HG03196 (cell line): ENCODE measurements around the gene ABITRAM.
A peak's percentile ranks its signal among the peaks of the same experiment; 100 is the strongest.
"Not testable (repeated sequence)": the region's sequence is repeated elsewhere in the genome, so short reads cannot be mapped to it uniquely, and the experiment has no call there.

Source experiments
- ATAC-seq: cut with Tn5 transposase; IDR thresholded peaks from one replicate; pipeline ENCODE4 v1.9.1; 2021; ENCODE audit not compliant: unreplicated experiment

The ABITRAM gene

DNA sequence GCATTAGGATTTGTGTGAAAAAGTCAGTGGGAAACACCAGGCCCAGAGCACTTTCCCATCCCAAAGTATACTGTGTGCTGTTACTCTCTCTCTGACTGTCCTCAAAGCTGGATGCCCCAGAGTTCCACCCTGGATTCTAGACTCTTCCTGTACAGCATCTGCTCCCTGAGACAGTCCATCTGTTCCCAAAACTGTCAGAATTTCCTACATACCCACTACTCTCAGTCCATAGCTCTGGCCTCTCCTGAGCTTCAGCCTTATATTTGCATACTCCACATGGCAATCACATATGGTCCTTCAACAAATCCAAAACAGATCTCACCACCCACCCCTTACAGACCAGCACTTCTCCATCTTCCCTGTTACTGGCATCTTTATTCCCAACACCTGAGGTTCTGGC lies 9.7 kb upstream of the ABITRAM start:
- no peak for ATAC-seq

DNA sequence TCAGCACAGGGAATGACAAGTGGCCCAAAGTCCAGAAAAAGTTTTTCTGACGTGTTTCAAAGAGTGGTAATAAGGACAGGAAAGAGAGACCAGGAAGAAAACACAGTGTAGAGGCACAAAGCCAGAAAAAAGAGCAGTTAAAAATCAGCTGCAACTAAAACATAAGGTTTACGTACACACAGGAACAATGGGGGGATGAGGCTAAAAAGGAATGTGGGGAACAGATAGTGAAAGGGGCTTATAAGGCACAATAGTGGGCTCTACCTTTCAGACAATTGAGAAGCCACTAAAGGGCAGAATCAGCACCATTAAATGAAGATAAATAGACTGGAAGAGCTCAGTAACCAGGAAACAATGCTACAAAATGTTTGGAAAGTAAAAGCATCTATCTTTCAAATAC lies 5.8 kb upstream of the ABITRAM start:
- ATAC-seq = no peak

DNA sequence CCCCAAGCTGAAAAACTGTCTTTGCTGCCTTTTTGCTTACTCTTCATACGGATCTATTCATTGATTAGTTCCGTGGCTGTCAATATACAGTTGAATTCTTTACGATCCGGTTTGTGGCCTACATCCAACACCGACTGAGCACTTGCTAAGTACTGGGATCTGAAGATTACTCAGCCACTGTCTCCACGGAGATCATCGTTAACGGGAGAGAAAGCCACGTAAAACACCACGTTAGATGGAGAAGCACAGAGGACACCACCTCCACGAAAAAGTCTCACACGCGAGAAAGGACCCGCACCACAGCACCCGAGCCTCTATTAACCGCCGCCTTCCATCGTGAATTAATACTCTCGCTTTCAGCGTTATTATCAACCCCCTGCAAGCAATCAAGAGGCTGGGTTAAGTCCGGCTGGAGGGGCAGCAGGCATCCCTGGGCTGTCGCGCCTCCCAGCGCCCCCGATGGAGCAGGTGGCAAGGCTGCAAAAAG lies 926 bp upstream of the ABITRAM start:
- ATAC-seq = no peak

DNA sequence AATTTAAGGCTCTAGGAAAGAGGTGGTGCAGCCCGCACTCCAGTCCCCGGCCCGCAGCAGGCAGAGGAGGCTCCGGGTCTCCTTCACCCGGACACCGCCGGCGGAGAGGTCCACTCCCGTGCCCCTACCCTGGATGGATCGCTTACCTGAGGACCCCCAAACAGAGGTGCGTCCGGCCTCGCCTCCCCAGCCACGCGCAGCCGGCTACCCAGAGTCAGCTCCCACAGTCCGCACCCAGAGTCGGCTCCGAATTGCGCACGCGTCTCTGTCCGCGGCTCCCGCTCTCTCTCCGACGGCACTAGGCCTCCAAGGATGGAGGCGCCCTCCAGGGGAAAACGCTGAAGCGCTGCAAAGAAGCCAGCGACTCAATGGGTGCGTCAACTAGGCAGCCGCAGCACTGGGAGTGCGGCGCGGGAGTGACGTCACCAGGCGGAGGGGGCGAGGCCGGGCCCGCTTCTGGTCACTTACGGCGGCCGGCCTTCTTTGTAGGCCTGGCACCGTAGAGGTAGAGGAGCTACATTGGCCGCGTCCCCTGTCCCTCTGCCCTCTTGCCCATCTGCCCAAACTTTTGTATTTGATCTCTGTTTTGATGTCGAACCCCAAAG lies 380 bp upstream of the ABITRAM start, which contains the start of gene ELP1:
Gene ELP1 (minus strand): TSS at position 407 of the 605 bp plus-strand sequence. CDS start 2,978 bp downstream, outside the sequence.
- peak; percentile 85 for ATAC-seq

DNA sequence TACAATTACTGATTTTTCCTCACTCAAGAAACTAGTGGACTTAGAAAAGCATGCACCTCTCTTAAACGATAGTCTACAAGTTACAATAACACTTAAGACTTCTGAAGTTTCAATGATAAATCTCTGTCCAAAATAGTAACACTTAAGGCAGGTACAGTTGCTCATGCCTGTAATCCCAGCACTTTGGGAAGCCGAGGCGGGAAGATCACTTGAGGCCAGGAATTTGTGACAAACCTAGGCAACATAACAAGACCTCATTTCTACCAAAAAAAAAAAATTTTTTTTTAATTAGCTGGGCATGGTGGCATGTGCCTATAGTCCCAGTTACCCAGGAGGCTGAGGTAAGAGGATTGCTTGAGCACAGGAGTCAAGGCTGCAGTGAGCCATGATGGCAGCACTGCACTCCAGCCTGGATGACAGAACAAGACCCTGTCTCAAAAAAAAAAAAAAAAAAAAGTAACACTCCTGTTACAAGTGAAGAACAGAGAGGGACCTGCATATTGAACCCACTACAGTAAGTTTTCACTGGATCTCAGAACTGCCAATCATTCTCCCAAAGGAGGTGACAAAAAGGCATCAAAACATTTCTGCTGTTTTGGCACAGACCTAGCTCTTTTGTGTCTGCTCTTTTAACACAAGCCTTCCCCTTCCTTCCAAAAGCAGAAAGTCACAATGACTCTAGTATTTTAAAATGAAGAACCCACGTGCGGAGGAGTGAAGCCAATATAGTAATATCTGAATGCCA lies 3.5 kb downstream of the ABITRAM start:
- no peak for ATAC-seq

DNA sequence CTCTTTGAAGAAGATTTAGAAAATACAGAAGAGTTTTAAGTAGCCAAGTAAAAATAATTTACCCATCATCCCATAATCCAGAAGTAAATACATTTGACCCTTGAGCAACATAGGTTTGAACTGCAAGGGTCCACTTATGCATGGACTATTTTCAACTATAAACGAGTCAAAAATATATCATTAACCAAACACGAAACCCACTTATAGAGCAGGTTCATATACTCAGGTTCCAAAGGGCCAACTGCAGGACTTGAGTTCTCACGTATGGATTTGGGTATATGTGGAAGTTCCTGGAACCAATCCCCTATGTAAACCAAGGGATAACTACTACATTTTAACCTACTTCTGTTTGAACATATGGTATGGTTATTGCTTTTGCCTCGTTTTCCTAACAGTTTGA lies 5.8 kb downstream of the ABITRAM start:
- ATAC-seq = no peak

DNA sequence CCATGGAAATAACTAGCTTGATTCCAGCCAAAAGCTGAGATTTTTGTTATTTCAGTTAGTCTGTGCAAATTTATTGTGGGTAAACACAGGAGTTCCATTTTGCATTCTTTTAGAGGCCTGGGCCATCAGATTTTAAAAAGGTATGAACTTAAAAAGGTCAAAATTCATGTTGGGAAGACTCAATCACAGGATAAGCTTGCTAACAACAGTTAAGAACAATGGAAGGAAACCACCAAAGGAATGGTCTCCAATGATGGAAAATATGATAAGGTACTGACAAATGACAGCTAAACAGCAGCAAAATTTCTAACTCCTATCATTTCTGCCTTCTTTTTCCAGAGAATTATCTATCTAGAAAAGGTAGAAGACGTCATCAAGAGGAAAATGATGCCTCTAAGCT lies 16.0 kb downstream of the ABITRAM start:
- ATAC-seq = no peak

DNA sequence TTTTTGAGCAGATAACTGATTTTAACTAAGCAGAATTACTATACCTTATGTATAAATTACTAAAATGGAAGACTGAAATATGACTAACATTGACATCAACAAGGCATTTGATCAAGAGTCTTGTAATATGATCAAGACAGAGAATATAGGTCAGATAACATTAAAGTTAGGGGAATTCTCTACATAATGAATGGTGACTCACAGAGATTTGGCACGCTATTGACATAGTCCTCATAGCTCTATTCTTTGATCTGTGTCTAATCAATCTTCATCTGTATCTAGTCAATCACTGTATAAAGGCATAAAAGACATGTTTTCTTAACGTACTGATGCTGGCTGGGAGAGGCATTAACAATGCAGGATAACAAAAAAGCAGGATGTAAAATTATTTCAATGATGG lies 17.4 kb downstream of the ABITRAM start:
- no peak for ATAC-seq

DNA sequence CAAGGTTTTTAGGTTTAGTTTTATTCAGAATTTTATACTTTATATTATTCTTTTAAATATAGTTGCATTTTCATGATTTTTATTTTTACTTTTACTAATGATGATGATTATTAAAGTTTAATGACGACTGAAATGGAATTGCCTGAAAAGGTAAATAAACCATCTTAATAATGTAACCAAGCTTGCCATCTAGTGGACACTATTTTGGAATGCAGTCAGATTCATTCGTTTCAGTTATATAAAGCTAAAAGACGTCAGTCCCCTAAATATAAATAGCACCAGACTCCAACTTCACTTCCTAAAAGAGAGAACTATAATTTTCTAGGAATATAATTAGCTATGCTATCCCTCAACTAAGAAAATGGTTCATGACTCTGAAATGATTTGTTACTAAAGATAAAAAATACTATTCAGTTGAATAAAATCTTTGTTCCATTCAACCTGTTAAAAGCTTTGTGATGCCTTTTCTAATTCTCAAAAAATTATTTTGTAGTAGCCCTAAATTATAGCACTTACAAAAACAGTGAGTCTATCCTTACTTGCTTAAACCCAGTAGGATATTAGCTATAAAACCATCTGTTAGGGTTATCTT lies 19.9 kb downstream of the ABITRAM start:
- peak; percentile 58 for ATAC-seq

DNA sequence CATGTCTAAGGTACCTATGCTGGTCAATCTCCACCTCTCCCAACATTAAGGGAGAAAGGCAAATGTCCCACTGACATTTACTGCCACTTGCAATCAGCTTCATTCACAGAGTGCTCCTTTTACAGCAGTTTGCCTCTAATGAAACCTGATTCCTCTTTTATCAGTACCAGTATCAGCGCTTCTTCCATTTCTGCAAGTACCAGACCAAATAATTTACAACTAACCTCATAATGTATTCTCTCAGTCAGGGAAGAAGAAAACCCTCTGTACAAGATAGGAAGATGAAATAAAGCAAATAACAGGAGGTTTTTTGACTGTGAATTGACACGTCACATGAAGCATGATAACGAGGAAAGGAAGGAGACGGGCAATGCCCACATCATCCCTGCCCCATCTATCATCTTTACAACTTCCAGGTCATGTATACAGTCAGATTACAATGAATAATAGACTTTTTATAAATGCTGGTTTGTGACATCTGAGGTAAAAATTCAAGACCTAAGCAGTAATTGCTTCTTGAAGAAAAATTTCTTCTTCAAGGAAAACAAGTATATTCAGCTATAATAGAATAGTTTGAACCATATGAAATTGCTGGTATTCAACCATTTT lies 21.9 kb downstream of the ABITRAM start:
- ATAC-seq = no peak

DNA sequence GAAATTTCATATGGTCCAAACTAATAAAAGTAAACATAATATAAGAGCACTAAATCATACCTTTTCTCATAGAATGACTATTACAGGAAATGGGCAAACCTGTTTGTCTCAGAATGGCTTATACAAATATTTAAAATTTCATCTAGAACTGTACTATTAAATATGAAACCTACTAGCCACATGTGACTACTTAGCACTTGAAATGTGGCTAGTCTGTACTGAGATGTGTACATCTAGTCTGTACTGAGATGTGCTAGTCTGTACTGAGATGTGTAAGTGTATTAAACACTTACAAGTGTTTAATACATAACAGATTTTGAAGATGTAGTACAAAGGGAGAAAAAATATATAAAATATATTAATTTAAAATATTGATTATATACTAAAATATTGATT lies 22.4 kb downstream of the ABITRAM start:
- no peak for ATAC-seq

DNA sequence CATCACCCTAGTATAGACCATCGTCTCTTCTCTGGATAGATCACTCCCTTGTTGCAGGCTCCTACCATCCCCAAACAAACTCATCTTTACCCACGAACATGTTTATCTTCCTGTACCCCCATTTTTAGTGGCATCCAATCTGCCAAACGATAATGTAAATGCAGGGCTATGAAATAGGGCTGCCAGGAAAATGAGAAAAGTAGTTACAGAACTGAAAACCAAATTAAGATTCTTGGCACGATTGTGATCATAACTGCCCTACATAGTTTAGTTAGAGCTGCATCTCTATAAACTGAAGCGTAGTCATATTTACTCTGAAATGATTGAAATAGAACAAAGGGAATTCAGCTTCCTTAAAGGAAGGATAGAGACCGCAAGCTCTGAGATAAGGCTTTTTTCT lies 26.1 kb downstream of the ABITRAM start:
- no peak for ATAC-seq

DNA sequence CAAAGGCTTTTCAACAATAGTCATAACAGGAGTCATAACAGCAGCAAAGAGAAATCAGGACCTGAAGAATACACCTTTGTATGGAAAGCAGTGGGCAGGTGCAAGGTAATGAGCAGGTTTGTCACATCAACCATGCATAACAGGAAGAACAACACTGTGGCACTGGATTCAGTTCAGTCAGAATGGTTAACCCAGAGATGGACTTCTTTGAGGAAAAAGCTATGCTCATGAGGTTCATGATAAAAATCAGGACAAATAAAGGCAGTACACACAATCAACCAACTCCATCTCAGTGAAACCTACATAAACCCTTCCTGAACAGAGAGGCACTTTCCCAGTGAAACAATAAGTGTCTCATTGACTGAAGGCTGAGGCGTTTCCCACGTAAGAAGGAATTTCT lies 27.0 kb downstream of the ABITRAM start:
- no peak for ATAC-seq

DNA sequence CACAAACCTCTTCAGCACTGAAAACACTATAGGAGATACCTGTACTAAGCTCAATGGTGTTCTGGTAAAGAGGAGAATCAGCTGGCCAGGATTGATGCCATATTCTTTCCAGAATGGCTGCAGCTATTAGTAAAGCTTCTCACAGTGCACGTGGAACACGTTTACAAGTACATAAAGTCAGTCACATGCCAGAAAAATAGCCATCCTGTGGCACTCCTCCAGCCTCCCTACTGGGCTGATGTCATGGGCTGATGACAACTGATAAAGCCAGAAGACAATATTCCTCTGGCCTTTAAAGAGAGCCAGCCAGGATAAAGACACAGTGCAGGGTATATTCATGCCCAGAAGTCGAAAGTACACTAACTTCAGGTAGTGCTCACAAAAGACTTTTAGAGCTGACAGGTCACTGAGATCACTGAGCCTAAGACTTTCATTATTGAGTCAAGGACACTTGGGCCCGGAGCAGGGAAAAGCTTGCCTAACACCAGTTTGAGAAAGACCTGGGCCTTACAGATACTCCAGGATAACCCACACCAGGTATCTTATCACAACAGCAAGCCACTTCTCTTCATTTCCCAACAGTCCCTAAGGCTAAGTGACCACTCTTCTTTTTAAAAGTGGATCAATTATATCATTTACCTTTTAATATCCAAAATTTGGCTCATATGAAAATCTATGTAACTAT lies 29.4 kb downstream of the ABITRAM start:
- no peak for ATAC-seq

DNA sequence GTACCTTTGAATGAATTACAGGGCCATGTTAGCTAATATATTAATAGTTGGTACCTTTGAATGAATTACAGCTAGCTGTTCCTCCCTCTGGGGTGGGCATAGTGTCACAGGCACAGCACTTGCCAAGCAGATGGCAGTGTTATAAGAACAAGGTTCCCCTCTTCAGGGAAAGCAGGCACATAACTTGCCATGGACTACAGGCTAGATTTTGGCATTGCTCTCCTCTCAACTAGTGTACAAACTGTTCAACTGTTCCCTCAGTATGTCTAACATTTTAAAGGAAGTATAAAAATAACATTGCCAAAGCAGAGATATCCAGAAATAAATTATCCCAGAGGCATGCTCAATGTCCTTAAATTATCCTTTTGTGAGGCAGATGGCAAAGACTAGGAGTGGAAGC lies 33.7 kb downstream of the ABITRAM start:
- ATAC-seq = no peak

DNA sequence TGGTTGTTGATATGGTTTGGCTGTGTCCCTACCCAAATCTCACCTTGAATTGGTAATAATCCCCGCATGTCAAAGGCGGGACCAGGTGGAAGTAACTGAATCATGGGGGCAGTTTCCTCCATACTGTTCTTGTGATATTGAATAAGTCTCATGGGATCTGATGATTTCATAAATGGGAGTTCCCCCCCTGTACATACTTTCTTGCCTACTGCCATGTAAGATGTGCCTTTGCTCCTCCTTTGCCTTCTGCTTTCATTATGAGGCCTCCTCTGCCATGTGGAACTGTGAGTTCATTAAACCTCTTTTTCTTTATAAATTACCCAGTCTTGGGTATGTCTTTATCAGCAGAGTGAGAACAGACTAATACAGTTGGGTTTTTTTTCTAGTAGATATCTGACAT lies 37.2 kb downstream of the ABITRAM start:
- ATAC-seq = not testable (repeated sequence)

DNA sequence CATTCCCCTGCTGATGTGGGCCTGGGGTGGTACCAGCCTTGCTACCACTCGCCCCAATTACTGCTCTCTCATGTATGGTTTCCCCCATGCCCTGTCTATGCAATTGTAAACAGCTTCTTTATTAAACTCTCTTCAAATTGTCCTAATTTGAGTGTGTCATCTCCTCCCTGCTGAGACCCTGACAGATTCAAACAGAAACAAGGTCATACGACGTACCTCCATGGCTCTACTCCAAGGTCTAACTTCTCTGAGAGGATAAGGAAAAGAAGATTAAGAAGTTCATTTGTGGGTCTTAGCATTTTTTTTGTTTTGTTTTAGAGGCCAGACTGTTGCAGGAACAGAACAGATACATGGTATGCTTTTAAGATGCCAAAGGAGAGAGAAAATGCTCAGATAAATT lies 38.0 kb downstream of the ABITRAM start:
- ATAC-seq = no peak

DNA sequence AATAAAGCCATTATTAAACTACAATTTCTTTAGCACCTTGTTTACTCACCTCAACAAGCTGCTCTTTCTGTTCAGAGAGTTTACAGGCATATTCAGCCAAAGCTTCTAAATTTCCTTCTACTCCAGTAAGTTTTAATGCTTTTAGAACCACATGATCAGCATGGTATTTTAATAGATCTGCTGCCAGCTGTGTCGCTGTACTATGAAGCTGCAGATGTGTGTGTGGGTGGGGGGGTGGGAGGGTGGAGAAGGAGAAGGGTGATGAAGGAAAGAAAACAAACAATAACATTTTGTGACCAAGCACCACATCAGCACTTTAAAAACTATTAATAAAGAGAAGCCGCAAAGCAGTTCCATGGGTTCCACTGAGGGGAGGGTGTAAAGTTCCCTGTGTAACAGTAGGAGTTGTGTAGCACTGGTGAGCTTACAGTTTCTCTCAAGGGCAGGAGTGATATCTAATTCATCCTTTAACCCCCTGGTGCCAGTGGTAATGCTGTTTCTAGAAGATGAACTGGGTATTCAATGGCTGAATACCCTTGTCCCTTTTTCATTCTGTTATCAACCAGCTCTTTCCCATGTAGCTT lies 38.5 kb downstream of the ABITRAM start:
- ATAC-seq = no peak

DNA sequence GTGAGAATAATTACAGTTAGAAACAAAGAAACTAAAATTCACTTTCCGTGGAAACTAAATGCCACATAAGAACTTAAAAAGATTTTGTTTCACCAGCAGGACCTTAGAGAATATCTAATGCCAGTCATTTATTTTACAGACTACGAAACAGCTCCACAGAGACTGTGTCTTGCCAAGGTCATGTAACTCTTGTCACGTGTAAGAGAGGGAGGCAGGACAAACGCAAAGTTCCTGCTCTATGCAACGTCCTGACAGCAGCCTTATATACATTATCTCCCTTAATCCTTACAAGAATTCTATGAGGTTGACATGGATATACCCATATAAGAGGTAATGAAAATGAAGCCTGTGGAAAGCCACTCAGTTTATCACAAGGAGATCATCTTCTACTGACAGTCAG lies 39.7 kb downstream of the ABITRAM start:
- no peak for ATAC-seq

DNA sequence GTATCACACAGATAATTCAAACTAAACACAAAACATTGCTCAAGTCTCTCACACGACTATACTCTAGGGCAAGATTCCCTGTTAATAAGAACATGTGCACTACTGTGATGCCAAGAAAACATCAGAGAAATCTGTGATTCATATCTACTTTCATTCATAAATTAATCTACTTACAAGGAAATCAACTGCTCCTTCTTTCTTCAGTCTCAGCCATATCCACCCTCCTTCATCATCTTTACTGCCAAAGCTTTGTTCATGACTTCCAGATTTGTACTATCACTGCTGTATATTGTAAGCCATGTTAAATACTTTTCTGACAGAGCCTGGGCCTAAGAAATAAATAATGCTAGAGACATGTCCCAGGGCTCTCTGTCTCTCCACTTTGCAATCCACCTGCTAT lies 44.0 kb downstream of the ABITRAM start:
- ATAC-seq = no peak

DNA sequence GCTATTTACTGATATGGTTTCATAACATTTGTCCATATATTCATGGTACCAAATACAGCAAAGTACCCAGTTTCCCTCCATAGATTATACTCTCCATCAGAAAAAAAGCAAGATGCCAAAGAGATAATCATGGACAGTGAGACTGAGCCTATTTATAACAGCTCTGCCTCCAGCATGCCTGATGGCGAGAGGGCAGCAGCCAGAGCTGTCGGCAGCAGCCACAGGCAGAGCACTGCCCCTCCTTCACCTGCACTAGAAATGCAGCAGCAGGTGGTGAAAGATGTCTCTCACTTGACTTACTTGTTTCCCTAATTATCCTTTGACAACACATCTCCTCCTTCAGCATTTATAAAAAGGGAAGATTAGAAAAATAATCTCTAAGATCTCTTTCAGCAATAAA lies 46.7 kb downstream of the ABITRAM start:
- no peak for ATAC-seq
